ENCODE data around the gene FATE1.

DNA sequence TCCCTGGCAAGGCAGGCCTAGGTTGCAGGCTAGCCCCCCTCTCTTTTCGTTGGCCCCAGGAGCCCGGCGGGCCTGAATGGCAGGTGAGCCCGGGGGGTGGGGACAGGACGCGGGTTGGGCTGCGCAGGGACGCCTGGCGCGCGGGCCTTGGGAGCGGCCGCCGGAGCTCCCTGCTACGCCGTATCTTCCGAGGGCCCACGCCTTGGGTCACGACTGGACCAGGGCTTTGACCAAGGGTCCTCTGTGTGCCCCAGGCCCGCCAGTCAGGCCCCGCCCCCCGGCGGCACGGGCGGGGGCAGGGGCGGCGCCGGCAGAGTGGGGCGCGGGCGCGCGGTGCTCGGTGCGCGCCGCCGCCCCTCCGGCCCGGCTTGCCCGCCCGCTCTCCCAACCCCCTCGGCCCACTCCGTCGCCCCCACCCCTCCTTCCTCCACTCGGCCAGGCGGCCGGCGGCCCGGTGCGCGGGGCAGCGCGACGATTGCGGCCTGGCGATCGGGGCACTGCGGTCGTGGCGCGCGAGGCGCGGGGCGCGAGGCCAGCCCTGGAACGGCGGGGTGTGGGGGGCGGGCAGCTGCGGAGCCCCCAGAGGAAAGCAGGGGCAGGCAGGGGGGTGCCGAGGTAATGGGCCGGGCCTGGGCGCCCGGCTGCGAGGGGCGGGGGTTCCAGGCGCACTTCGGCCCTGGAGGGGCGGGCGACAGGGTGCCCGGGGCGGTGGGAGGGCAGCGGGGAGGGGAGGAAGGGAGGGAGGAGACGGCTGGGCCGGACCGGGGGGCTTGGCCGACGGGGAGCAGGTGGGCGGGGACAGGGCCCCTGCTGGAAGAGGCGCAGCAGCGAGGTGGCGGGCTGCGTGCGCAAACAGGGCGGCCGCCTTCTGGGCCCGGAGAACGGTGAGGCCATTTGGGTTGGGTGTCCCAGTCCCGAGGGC is 20.9 kb upstream of the FATE1 start, which contains the start of gene PRRG3:
- TF ChIP-seq EGR1 (IDR thresholded peaks at IDR 0.05; ENCODE audit: borderline replicate concordance, low read depth, low read length), result no peak
- TF ChIP-seq, protein P1, sequence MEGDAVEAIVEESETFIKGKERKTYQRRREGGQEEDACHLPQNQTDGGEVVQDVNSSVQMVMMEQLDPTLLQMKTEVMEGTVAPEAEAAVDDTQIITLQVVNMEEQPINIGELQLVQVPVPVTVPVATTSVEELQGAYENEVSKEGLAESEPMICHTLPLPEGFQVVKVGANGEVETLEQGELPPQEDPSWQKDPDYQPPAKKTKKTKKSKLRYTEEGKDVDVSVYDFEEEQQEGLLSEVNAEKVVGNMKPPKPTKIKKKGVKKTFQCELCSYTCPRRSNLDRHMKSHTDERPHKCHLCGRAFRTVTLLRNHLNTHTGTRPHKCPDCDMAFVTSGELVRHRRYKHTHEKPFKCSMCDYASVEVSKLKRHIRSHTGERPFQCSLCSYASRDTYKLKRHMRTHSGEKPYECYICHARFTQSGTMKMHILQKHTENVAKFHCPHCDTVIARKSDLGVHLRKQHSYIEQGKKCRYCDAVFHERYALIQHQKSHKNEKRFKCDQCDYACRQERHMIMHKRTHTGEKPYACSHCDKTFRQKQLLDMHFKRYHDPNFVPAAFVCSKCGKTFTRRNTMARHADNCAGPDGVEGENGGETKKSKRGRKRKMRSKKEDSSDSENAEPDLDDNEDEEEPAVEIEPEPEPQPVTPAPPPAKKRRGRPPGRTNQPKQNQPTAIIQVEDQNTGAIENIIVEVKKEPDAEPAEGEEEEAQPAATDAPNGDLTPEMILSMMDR (IDR thresholded peaks at IDR 0.05; ENCODE audit: control extremely low read depth in 1 of 3, insufficient read depth in 1 of 3, low read depth in 1 of 3, low read length in 3 of 3), result no peak
- TF ChIP-seq EP300 (IDR thresholded peaks at IDR 0.05; ENCODE audit: borderline replicate concordance in 1 of 2, low read depth in 2 of 2, low read length in 2 of 2), result no peak
- no peak for TF ChIP-seq TBP (IDR thresholded peaks at IDR 0.05; ENCODE audit: low read depth, low read length)
- TF ChIP-seq SIX5 (IDR thresholded peaks at IDR 0.05; ENCODE audit: low read depth, low read length), result no peak
- TF ChIP-seq SIRT6 (IDR thresholded peaks at IDR 0.05; ENCODE audit: low read length), result no peak
- no peak for TF ChIP-seq POLR2A (IDR thresholded peaks at IDR 0.05; ENCODE audit: control extremely low read depth in 1 of 2, low read depth in 2 of 2, low read length in 2 of 2)
- no peak for TF ChIP-seq CHD2 (IDR thresholded peaks at IDR 0.05; ENCODE audit: low read length)
- TF ChIP-seq BRCA1 (IDR thresholded peaks at IDR 0.05; ENCODE audit: low read depth, low read length), result no peak

All from H1 (cell line).